ENCODE data around the gene RMND1. TPM values are rescaled to one million over a fixed set of nuclear protein-coding genes. Genes with fewer than 3 reads are reported as not detected.
A peak's percentile ranks its signal among the peaks of the same experiment; 100 is the strongest.

The RMND1 gene
- total RNA-seq, 1 donor = 30.7 TPM

- no peak overlapping the region for H3K4me3 ChIP-seq (ENCODE audit: low read depth, low read length)
- DNase-seq (ENCODE audit: low read depth) = peak; percentile 69
- no peak for TF ChIP-seq CTCF (IDR thresholded peaks at IDR 0.05; ENCODE audit: insufficient read depth, low read depth, low read length)
Measured at GRCh38 chr6:151445482-151445881, 6.4 kb downstream of the RMND1 start.

GRCh38 chr6:151443911-151444621, 7.9 kb downstream of the RMND1 start:
- no peak overlapping the region for H3K4me3 ChIP-seq (ENCODE audit: low read depth, low read length)
- DNase-seq (ENCODE audit: low read depth) = no peak

GRCh38 chr6:151443454-151443853, 8.5 kb downstream of the RMND1 start:
- H3K4me3 ChIP-seq (ENCODE audit: low read depth, low read length) = no peak overlapping the region
- DNase-seq (ENCODE audit: low read depth) = peak; percentile 30
- no peak for TF ChIP-seq CTCF (IDR thresholded peaks at IDR 0.05; ENCODE audit: insufficient read depth, low read depth, low read length)

More at GRCh38 chr6:151443911-151444621, 7.9 kb downstream of the RMND1 start:
- no peak for TF ChIP-seq CTCF (IDR thresholded peaks at IDR 0.05; ENCODE audit: insufficient read depth, low read depth, low read length)

- TF ChIP-seq CTCF (IDR thresholded peaks at IDR 0.05; ENCODE audit: insufficient read depth, low read depth, low read length) = no peak
- no peak overlapping the region for H3K4me3 ChIP-seq (ENCODE audit: low read depth, low read length)
- DNase-seq (ENCODE audit: low read depth) = no peak
Measured at GRCh38 chr6:151442371-151442770, 9.6 kb downstream of the RMND1 start.

GRCh38 chr6:151441390-151442166, 10.3 kb downstream of the RMND1 start:
- no peak for TF ChIP-seq CTCF (IDR thresholded peaks at IDR 0.05; ENCODE audit: insufficient read depth, low read depth, low read length)
- H3K4me3 ChIP-seq (ENCODE audit: low read depth, low read length) = no peak overlapping the region
- DNase-seq (ENCODE audit: low read depth) = no peak

- peak; percentile 61 for DNase-seq (ENCODE audit: low read depth)
- TF ChIP-seq CTCF (IDR thresholded peaks at IDR 0.05; ENCODE audit: insufficient read depth, low read depth, low read length) = peak; percentile 45
- no peak overlapping the region for H3K4me3 ChIP-seq (ENCODE audit: low read depth, low read length)
Measured at GRCh38 chr6:151440930-151441329, 11.0 kb downstream of the RMND1 start.
